AG09309 (cell line): ENCODE measurements around the gene ZC3H18.

Experiments used
- DNase-seq: peaks from one replicate; pipeline ENCODE4 v3.0.0-alpha.2; 2010; ENCODE audit warnings: low read depth
- H3K4me3 ChIP-seq: 2 replicates; pipeline ENCODE4 v1.5.1; 2011; ENCODE audit warnings: mild to moderate bottlenecking, low read depth, low read length, moderate library complexity; ENCODE audit not compliant: control insufficient read depth
- CTCF ChIP-seq: IDR thresholded peaks from 2 replicates; pipeline ENCODE4 v1.5.1; 2011; ENCODE audit warnings: mild to moderate bottlenecking, low read depth, low read length, inconsistent platforms; ENCODE audit not compliant: insufficient read depth, control insufficient read depth; ENCODE audit errors: missing control alignments

Gene ZC3H18

GRCh38 chr16:88588754-88589153, 18.6 kb downstream of the ZC3H18 start:
- no peak for TF ChIP-seq CTCF
- no peak for DNase-seq
- no peak overlapping the region for H3K4me3 ChIP-seq

- no peak overlapping the region for H3K4me3 ChIP-seq
- no peak for TF ChIP-seq CTCF
- no peak for DNase-seq
These were observed 19.2 kb downstream of the ZC3H18 start for GRCh38 chr16:88589441-88589840.

GRCh38 chr16:88591577-88592021, 21.4 kb downstream of the ZC3H18 start:
- no peak for DNase-seq
- no peak overlapping the region for H3K4me3 ChIP-seq
- no peak for TF ChIP-seq CTCF

GRCh38 chr16:88593061-88593460, 22.9 kb downstream of the ZC3H18 start:
- TF ChIP-seq CTCF, result no peak
- no peak overlapping the region for H3K4me3 ChIP-seq
- DNase-seq, result no peak

- no peak for TF ChIP-seq CTCF
- H3K4me3 ChIP-seq, result no peak overlapping the region
- DNase-seq, result no peak
These were observed 23.3 kb downstream of the ZC3H18 start for GRCh38 chr16:88593489-88593888.

GRCh38 chr16:88593910-88594309, 23.7 kb downstream of the ZC3H18 start:
- H3K4me3 ChIP-seq, result no peak overlapping the region
- no peak for TF ChIP-seq CTCF
- DNase-seq, result no peak

- TF ChIP-seq CTCF, result no peak
- no peak for DNase-seq
- H3K4me3 ChIP-seq, result no peak overlapping the region
These were observed 24.9 kb downstream of the ZC3H18 start for GRCh38 chr16:88595101-88595500.
